HG03354 (cell line): Measurements from ENCODE around the gene GPC5.

Source experiments
- ATAC-seq: cut with Tn5 transposase; IDR thresholded peaks from one replicate; pipeline ENCODE4 v1.9.1; 2021; ENCODE audit warnings: mild to moderate bottlenecking; ENCODE audit not compliant: unreplicated experiment, poor library complexity, severe bottlenecking

Gene GPC5

DNA sequence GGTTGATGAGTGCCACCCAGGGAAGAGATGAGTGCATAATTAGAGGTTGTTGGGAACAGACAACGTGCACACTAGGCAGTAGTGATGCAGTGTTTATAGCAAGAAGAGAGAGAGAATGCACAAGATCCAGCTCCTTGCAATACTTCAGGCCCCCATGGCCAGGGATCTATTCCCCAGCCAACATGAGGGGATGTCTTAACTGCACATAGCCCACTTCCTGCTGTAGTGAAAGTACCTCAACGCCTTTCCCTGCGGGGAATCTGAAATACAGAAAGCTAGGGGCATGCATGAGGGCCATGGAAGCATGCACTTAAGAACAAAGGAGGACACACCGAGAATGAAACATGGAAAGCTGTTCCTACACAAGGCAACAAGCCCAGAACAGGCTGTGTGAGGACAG, 1191.5 kb downstream of the GPC5 start:
- no peak for ATAC-seq

GRCh38 chr13:92590503-92590908, 1192.1 kb downstream of the GPC5 start:
- no peak for ATAC-seq

- no peak for ATAC-seq
Measured at GRCh38 chr13:92591117-92591516, 1192.7 kb downstream of the GPC5 start.

DNA sequence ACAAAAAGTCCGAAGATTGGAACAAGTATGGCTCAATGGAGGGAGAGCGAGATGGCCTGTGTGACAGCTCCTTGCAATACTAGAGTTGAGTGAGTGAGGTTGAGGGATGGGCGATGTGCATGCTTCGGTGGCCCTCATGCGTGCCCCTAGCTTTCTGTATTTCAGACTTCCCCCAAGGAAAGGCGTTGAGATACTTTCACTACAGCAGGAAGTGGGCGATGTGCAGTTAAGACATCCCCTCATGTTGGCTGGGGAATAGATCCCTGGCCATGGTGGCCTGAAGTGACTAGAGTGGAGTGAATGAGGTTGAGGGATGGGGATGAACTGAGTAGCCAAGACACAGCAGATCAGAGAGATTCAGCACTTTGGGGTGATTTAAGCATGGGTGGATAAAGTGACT, 1194.3 kb downstream of the GPC5 start:
- no peak for ATAC-seq

DNA sequence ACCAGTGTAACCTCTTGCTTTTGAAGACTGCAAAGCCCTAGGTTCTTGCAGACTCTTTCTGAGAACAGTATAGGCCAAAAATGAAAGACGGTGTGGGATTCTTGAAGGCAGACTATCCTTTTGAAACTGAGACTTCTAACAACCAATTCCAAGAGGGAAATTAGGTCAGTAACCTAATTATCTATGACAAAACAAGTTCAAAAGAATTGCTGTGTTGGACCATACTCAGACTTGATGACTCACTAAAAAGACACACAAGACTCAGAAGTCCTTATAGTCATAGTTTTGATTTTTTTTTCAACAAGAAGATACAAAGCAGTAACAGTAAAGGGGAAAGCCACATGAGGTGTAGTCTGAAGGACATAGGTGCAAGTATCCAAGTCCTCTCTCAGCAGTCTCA, 1204.1 kb downstream of the GPC5 start:
- ATAC-seq = no peak

DNA sequence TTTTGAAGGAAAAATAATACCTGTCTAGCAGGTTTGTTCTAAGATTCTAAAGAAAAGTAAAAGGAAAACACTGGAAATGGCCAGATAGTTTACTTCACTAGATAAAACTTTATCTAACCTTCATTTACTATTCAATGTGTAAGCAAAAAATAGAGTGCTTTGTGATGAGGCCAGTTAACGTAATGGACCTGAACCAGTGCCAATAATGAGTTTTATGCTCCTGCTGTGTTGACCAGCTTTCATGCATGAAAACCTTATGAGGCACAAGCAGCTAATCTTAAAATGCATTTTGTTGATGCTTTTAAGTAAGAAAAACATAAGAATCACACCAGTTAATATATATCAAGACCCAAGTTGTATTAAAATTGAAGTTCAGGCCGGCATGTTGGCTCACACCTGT, 1211.0 kb downstream of the GPC5 start:
- ATAC-seq = no peak

GRCh38 chr13:92612892-92613291, 1214.5 kb downstream of the GPC5 start:
- no peak for ATAC-seq

- no peak for ATAC-seq
Measured at GRCh38 chr13:92613921-92614320, 1215.5 kb downstream of the GPC5 start.

- no peak for ATAC-seq
Measured at GRCh38 chr13:92621985-92622384, 1223.6 kb downstream of the GPC5 start.

DNA sequence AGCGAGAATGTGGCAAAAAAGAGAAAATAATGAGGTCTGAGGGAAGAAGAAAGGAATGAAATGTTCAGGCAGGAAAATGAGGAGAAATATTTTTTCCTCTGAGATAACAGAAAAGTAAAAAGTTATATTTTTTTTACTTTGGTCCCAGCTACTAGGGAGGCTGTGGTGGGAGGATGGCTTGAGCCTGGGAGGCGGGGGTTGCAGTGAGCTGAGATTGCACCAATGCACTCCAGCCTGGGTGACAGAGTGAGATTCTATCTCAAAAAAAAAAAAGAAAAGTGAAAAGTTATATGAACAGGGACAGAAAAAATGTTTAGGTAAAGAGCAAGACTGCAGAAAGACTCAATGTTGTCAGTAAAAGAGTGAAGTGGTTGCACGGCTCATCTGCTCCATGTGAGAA, 1224.5 kb downstream of the GPC5 start:
- ATAC-seq = no peak

GRCh38 chr13:92626274-92626673, 1227.9 kb downstream of the GPC5 start:
- no peak for ATAC-seq

DNA sequence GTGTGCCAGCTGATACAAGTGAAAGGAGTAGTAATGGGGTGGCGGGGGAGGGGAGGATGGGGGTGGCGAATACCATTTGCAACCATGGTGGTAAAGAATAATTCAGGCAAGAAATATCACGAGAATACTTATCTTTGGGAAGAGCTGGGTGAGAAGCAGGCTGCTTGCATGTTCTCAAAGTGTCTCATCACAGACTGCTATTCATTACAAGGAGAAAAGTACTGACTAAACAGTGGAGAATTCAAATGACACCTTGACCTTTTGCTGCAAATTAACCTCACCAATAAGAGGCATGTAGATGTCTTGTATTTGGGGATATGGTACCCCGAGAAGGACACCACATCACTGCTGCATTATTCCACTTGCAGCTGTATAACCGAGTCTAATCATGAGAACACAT, 1242.5 kb downstream of the GPC5 start:
- no peak for ATAC-seq

GRCh38 chr13:92649140-92649813, 1250.9 kb downstream of the GPC5 start:
- ATAC-seq = no peak

DNA sequence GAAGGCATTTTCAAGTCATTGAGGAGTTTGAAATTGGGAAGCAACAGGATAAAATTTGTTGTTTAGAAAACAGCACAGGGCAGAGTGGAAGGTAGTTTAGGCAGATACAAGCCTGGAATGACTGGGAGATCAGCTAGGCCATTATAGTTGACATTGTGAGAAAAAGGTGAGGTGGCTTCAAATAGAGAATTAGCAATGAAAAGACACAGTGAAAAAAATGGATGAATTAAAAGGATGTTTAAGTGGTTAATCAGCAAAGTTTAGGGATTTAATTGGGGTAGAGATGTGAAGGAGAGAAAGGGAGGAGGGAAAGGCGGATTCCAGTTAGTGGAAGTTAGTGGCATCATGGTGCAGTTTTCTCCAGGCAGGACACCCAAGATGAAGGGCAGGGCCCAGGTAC, 1257.7 kb downstream of the GPC5 start:
- ATAC-seq = no peak

DNA sequence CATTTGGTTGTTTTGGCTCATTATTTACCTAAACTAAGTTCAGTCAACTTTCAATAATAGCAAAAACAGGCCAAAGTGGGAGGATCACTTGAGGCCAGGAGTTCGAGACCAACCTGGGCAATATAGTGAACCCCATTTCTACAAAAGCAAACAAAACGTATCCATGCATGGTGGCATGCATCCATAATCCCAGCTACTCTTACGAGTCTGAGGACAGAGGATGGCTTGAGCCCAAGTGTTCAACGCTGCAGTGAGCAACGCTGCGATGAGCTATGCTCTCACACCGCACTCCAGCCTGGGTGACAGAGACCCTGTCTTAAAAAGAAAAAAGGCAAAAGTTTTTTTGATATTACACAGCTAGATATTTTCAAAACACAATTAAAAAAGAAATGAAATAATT, 1258.2 kb downstream of the GPC5 start:
- no peak for ATAC-seq

DNA sequence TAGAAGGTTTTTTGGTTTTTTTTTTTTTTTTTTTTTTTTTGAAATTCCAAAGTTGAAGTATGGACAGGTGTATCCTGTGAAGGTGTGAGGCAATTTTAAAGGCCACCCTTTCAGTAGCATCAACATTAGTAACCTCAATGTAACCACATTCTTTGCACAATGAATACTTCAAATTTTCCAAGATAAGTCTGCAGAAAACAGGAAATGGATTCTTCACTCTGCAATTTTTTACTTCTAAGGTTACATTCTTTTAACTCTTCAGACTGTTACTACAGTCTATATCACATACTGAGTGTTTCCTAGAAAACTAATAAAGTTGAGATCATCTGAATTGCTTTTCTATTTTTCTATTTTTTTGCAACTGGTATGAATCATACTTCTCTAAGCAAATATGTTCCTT, 1259.1 kb downstream of the GPC5 start:
- ATAC-seq = no peak

DNA sequence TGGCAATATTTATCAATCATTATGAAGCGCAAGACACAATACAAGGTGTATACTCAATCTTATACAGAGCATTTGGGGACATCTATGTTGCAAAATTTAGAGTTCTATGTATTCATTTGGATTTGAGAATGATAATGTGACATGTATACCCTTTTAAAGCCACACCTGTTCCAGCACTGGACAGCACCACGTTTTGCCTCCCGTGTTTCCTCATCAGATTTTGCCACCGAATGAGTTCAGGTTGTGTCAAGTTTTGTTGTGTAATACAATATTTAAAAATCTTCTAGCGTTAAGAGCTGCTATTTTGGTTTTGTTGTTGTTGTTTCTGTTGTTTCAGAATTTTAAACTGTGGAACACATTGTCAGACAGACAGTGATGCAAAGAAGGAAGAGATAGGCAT, 1259.9 kb downstream of the GPC5 start:
- no peak for ATAC-seq

DNA sequence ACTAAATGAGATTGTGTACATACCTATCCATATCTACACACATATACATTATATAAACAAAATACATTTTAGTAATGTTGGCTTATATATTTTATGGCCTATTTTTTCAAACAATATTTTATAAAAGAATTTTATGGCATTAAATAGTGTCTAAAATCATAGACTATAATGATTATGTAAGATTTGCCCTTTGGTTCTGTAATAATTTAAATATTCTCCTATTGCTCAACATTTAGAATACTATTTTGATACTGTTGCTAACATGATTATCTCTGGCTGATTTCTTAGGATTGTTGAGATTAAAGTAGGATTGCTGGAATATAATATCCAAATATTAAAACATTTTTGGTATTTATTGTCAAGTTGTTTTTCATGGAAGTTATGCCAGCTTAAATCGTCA, 1263.0 kb downstream of the GPC5 start:
- ATAC-seq = no peak

DNA sequence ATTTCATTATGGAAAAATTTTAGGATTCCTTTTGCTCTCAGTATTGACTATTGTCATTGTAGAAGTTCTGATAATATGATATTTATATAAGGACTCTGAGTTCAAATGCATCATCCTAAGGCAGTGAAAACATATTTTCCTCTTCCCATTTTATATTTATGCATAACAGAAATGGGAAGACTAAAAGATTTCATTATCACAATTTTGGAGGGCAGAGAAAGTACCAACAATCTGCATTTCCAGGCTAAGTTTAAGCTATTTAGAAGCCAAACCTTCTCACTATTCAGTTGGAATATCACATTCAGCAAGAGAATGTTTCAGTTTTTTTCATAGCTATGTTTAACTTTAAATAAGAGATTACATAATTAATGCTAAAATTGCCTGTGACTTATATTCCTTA, 1269.7 kb downstream of the GPC5 start:
- ATAC-seq = no peak

DNA sequence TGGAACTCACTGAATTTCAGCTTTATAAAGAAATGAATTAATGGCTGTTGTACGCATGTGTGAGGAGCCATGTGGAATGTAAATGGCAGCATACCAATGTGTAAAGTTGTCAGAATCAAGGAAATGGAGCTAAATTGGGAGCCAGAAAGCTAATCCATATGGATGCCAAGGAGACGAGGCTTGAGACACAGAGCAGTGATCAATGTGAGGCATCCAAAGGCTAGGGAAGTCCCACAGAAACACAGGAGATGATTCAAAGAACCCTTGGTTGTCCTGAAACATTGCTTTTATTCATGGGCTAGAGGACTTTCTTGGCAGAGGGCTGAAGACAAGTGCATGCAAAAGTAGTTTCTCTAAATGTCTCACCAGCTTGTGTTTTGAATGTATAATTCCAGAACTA, 1271.7 kb downstream of the GPC5 start:
- ATAC-seq = no peak

- no peak for ATAC-seq
Measured at GRCh38 chr13:92671821-92672220, 1273.4 kb downstream of the GPC5 start.

- no peak for ATAC-seq
Measured at GRCh38 chr13:92676246-92676645, 1277.8 kb downstream of the GPC5 start.
